ENCODE data around the gene DEPP1. TPM values are rescaled to one million over a fixed set of nuclear protein-coding genes. Genes with fewer than 3 reads are reported as not detected.

The DEPP1 gene
- total RNA-seq: 4.5 and 20.9 TPM in 2 replicates

GRCh38 chr10:44978570-44979280, at the start of gene DEPP1:
DEPP1 (minus strand) TSS chr10:44978809; CDS start chr10:44978030, 779 bp downstream.

GRCh38 chr10:45000752-45001380, 22.3 kb upstream of the DEPP1 start, which contains the start of gene ZNF22:
ZNF22 (plus strand) TSS chr10:45000923; CDS start chr10:45003369, 2,446 bp downstream.

DNA sequence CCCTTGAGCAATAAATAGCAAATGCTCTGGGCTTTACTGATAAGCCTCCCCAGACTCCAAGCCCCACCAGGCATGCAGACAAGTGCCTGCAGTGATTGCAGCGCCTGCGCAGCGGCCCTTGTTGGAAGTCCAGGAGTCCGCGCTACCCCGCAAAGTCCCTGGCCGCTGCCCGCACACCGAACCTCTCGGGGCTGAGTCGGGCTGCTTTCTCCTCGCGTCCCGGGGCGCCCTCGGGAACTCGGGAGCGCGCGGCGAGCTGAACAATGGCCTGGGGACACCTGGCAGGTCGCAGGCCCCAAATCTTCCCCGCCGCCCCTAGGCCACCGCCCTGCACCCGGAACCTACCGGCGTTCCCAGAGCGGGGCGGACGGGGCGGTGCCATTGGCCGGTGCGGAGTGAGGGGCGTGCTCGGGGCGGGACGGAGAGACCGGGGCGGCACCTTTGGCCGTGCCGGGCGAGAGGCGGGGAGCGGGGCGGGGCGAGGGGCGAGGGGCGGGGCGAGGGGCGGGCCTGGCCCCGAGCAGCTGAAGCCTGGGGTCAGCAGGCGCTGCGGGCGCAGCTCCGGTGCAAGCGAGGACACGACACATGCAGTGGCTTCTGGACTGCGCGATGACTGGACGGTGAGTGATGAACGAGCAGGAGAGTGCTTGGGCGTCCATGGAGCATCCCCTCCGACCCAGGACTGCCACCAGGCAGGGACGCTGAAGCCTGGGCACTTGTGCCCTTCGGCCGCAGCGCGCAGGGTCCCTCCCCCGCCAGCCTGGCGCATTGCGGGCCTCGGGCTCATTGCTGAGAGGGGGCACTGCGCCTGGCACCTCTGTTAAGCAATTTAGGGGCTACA, 19.1 kb downstream of the DEPP1 start, which contains the start of gene RASSF4:
Gene RASSF4 (plus strand): TSS at position 556 of the 841 bp plus-strand sequence. CDS start 10,401 bp downstream, outside the sequence.

Other genes with a start within 250 kb of the DEPP1 start
- gene TMEM72, start 67.5 kb downstream of the DEPP1 start, total RNA-seq: not detected in 2 replicates
- 5.9 and 7.5 TPM in 2 replicates for gene RASSF4, start 19.0 kb downstream of the DEPP1 start, total RNA-seq
- gene ZNF22, start 22.1 kb upstream of the DEPP1 start, total RNA-seq: 13.4 and 13.5 TPM in 2 replicates

All from smooth muscle cell of the umbilical artery (primary cell).